MV-4-11 (cell line): ENCODE data around the gene PRG3.
"Not testable (repeated sequence)": the region's sequence is repeated elsewhere in the genome, so short reads cannot be mapped to it uniquely, and the experiment has no call there.

Experiments used
- DNase-seq: peaks from one replicate; lab custom pipeline; 2025; lab: John Stamatoyannopoulos, UW

The PRG3 gene

DNA sequence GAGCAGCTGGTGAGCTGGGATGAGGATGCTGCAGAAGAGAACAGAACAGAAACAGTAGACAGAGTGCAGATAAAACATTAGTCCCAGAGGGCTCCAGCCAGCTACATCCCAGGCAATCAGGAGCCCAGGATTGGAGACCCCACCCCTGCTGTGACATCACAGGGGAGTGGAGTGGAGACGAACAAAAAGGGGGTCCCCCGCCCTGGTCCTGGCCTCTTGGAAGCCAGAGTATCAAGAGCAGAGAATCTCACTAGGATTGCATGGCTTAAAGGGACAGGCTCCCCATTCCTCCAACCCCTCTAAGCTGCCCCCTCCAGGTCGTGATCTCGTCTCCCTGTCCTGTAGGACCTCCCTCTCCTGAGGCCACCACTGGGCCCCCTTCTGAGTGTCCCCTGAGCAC, 42.8 kb downstream of the PRG3 start, which contains the start of gene P2RX3:
TSS of gene P2RX3 (plus strand) at position 211 of the 400 bp plus-strand sequence. CDS start 199 bp downstream, outside the sequence.
- DNase-seq, result no peak

DNA sequence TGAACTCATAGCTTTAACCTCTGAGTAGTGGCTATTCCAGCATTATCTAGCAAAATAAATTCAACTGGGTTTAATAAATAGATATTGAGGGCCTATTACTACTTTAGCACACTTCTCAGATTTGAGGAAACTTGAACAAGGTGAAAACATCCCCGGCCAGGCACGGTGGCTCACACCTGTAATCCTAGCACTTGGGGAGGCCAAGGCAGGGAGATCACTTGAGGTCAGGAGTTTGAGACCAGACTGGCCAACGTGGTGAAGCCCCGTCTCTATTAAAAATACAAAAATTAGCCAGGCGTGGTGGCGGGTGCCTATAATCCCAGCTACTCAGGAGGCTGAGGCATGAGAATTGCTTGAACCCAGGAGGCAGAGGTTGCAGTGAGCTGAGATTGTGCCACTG, 44.1 kb downstream of the PRG3 start:
- not testable (repeated sequence) for DNase-seq

DNA sequence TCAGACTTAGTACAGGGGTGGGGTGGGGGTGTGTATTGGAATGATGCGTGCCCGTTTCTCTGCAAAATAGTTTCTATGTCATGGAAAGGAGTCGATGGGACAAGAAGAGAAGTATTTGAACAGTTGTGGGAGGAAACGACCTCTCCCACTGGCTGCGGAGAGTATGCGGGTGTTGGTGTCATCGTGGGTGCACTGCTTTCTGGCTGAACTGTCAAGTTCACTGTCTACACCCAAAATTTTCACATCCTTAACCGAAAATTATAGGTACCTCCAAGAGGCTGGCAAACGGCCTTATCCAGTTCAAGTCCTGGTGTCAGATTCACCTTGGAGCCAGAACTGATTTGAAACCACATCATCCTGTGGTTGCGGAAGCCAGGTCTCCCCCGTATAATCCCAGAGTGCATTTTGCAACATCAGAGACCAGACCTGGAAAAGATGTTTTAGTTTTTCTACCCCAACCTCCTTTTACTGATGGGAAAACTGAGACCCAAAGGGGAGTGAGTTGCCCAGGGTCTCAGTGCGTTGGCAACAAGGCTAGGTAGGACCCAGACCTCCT, 44.8 kb downstream of the PRG3 start:
- no peak for DNase-seq

DNA sequence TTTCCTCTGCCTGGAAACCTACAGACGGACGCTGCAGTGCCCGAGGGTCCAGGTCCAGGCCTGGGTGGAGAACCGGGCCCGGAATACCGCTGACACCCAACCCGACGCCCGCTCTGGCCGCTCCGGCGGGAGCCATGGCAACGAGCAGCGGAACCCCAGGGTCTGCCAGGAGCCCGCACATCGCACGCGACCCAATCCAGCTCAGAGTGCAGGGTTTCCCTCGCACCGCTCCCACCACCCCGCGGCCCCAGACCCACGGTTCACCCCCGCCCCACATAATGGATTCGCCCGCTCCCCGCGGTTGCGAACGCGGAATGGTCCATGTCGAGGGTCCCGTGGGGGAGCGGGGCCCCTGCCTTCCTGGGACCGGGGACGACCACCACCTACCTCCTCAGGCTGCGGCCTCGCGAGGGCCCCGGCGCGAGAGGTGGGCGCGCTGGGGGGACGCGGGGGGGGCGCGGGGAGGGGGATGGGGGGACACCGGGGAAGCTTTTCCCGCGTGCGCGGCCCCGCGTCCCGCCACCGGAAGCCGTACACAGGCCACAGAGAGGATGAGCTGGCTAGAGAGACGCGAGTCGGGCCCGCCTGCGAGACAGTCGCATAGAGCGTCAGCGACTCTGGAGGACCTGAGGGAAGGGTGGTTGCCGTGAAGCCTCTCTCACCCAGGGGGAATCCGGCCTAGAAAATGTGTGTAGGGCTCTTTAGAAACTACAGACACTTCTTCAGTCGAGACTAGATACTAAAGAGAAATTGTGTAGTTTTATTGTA, 45.4 kb downstream of the PRG3 start, which contains the start of gene SSRP1:
TSS of gene SSRP1 (minus strand) at position 550 of the 768 bp plus-strand sequence. CDS start 771 bp downstream, outside the sequence.
- DNase-seq, result peak; percentile 83

DNA sequence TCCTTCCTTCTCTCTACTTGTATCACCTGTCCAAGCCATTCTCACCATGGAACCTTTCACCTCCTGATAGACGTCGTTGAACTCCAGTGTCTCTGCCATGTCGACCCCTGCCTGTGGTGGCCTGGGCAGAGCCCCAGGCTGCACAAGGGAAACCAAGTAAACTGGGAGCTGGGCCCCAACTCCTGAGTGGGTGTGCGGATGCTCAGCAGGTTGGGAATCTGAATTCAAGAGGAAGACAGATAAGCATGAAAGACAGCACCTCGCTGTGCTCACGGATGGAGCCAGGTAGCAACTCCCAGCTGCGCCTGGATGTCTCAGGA, 46.0 kb downstream of the PRG3 start:
- no peak for DNase-seq

DNA sequence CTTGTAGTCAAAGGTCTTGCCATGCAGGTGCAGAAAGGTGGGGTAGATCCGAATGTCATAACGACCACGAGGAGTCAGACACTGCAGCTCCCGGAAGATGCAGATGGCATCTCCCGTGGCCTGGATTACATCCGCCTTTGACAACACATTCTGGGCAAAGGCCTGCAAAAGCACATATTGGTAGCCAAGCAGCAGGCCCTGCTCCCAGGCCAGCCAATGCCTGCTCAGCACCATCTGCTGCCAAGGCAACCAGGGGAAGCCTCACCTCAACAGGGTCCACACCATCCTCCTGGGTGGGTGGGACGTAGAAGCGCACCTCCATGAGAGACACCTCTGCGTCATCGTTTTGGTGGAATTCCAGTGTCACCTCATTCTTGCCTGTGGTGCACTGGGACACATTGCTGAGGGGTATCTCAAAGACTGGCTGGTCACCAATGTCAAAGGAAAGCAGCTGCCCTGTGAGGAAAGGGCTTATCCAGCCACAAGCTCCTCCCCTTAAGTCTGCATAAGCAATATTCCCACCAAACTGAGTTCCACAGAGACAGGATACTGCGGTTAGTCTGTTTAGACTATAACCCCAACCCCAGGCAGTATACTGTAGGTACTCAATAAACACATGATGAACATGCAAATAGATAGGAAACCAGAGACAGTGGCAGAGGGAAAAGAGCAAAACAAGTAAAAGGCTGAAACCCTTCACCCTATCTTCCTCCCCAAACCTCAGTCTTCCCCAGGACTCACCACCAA, 48.1 kb downstream of the PRG3 start:
- no peak for DNase-seq

DNA sequence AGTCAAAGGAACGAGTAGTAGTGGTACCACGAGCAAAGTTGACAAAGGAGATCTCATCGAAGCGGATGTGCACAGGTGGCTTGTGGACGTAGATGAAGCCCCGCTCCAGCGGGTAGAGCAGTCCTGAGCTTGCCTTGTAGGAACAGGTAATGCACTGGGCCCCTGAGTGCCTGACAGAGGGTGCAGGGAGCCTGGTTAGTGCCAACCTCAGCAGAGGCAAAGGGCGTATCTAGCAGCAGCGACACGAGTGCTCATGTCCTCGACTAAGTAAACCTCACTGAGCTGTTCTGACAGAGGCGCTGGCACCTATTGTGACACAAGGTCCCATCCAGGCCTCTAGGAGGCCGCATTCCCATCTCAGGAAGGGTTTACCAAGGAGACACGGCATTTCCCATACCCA, 49.2 kb downstream of the PRG3 start:
- no peak for DNase-seq

DNA sequence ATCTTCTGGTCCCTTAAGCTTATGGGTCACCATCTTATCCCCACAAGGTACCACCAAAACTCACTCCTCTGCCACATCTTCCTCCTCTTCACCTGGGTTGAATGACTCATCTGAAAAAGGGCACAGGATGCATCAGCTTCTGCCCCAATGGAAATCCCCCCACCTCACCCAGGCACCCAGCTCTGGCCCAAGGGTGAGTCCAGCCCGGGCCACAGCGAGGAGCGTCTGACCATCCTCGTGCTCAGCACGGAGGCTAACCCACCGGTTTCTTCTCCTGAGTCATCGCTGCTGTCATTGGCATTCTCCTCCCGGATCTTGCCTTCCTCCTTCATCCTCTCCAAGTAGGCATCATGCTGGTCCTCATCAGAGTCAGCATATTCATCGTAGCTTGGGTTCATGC, 50.9 kb downstream of the PRG3 start:
- no peak for DNase-seq

DNA sequence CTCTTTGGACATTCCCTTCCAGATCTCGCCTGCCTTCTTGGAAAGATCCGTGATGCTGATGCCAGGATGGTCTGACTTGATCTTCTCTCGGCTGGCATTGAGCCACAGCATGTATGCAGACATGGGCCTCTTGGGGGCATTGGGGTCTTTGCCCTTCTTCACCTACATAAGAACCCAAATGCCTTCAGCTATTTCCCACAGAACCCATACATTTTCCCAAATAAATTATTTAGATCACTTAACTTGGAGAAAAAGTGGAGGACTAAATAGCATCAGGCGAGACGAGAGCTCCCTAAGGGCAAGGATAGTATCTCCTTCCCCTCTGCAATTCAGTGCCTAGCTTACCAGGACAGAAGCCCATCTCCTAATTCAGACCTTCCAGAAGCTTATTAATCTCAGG, 53.2 kb downstream of the PRG3 start:
- DNase-seq, result no peak
